ENCODE measurements around the gene TIE1. TPM values are rescaled to one million over a fixed set of nuclear protein-coding genes. Genes with fewer than 3 reads are reported as not detected.
A peak's percentile ranks its signal among the peaks of the same experiment; 100 is the strongest.
"Not testable (repeated sequence)": the region's sequence is repeated elsewhere in the genome, so short reads cannot be mapped to it uniquely, and the experiment has no call there.

Gene TIE1
- total and polyA plus RNA-seq, 3 donors from 2014 or later: 10.5 to 16.8 (median 10.9) TPM

DNA sequence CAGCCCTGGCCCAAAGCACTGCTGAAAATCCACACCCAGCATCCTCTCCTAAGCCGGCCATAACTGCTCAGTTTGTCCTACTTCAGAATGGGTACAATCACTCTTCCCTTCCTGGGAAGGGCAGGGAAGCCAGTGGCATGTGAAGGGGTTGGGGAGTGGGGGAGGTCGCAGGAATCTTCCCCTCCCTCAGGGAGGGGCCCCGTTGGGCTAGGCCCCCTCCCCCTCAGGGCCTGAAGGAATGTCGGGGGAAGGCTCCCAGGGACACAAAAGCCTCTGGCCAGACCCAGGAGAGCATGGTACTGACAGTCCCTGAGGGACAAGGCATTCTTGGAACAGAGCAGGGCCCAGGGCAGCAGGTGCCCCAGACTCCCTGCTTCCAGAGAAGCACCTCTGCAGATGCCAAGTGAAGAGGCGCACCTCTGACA is 65.8 kb downstream of the TIE1 start:
- 34% methylated on average over 5 of the region's 5 CpGs; no CpG with 5 or more reads in 1 of the 2 donors for WGBS, 2 donors
- Histone ChIP-seq H3K4me1 (peaks cover 18% of the 10 kb centered on the region), H3K27ac (peak overlapping the region in 1 of 2 donors; percentile 88), H3K27me3 (no peaks in the 10 kb centered on the region), H3K4me3 (peak overlapping the region in 1 of 2 donors; percentile 83), H3K9me3 (no peaks in the 10 kb centered on the region), H3K36me3 (ENCODE audit: low read depth, missing control alignments) (no peaks in the 10 kb centered on the region)
- DNase-seq: no peak
- TF ChIP-seq POLR2A (IDR thresholded peaks at IDR 0.05) (no peak), CTCF (IDR thresholded peaks at IDR 0.05) (no peak)
- intact Hi-C loops (cut with DNase I; ENCODE audit: low total_unique reads): no loop called here

DNA sequence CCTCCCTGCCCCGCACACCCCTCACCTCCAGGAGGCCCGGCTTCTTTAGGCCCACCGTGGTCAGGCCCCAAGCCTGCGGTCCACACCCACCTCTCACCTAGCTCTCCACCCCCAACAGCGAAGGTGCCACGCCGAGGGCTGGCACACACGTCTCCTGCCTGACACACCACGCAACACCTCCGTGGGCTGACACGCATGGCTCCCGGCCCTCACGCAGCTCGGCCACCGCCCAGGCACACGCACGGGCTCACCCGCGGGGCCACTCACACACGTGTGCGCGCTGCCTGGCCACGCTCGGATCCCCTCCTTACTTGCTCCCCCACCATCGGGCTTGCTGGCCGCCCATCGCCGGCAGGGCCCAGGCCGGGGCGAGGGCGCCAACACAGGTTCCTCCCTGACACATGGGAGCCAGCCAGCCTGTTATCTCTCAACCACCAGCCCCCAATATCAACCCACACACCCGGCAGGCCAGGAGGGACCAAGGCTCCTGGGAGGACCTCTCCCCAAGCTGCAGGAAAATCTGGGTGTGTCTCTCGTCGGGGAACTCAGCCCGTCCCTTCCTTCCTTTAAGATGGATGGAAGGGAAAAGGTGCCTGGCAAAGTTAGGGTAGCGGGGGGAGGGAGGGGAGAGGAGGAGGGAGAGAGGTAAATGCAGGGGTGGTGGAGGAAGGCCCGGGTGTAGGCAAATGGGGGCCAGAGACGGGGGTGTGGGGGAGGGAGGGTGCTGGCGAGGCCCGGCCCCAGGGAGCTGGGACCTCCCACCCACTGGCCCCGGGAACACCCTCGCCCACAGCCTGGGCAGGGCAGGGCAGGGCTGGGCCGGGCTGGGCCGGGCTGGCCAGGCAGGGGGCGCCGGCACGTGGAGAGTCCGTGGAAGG is 66.5 kb downstream of the TIE1 start:
- peaks cover 18% of the 10 kb centered on the region for H3K4me1 ChIP-seq
- no peak for DNase-seq
- no peaks in the 10 kb centered on the region for H3K9me3 ChIP-seq
- WGBS, 2 donors: 2 to 4% methylated on average over 21 to 46 of the region's 48 CpGs
- H3K27me3 ChIP-seq: no peaks in the 10 kb centered on the region
- H3K4me3 ChIP-seq: peak overlapping the region; percentile 74 to 83
- H3K27ac ChIP-seq: peak overlapping the region; percentile 84 to 88
- H3K36me3 ChIP-seq (ENCODE audit: low read depth, missing control alignments): no peaks in the 10 kb centered on the region
- TF ChIP-seq POLR2A (IDR thresholded peaks at IDR 0.05) (no peak), CTCF (IDR thresholded peaks at IDR 0.05) (peak in 1 of 3 experiments; percentile 4)
- intact Hi-C loops (cut with DNase I; ENCODE audit: low total_unique reads): no loop called here

GRCh38 chr1:43367904-43368645 is 67.3 kb downstream of the TIE1 start, which contains the start of gene ELOVL1:
ELOVL1 (minus strand) TSS chr1:43368011; CDS start chr1:43365609, 2,402 bp downstream.
- peak within 1 kb of the TSS; percentile 74 to 83 for H3K4me3 ChIP-seq
- DNase-seq: peak; percentile 91
- H3K4me1 ChIP-seq: peaks cover 18% of the 10 kb centered on the region
- no peaks in the 10 kb centered on the region for H3K27me3 ChIP-seq
- H3K36me3 ChIP-seq (ENCODE audit: low read depth, missing control alignments): no peaks in the 10 kb centered on the region
- intact Hi-C loops (cut with DNase I; ENCODE audit: low total_unique reads): no loop called here
- no peaks in the 10 kb centered on the region for H3K9me3 ChIP-seq
- 0% methylated on average over 9 to 50 of the region's 58 CpGs for WGBS, 2 donors
- TF ChIP-seq POLR2A (IDR thresholded peaks at IDR 0.05) (no peak), CTCF (IDR thresholded peaks at IDR 0.05) (peak in 1 of 3 experiments; percentile 14)
- peak within 1 kb of the TSS; percentile 84 to 88 for H3K27ac ChIP-seq

- Histone ChIP-seq H3K4me1 (peaks cover 18% of the 10 kb centered on the region), H3K27ac (peak overlapping the region; percentile 35 to 88), H3K9me3 (no peaks in the 10 kb centered on the region), H3K4me3 (peak overlapping the region; percentile 74 to 83), H3K27me3 (no peaks in the 10 kb centered on the region), H3K36me3 (ENCODE audit: low read depth, missing control alignments) (no peaks in the 10 kb centered on the region)
- intact Hi-C loops (cut with DNase I; ENCODE audit: low total_unique reads): no loop called here
- TF ChIP-seq CTCF (IDR thresholded peaks at IDR 0.05) (no peak), POLR2A (IDR thresholded peaks at IDR 0.05) (no peak)
- 11 to 17% methylated on average over 6 of the region's 6 CpGs for WGBS, 2 donors
- DNase-seq: no peak
Observed at GRCh38 chr1:43368646-43369020, 67.9 kb downstream of the TIE1 start.

DNA sequence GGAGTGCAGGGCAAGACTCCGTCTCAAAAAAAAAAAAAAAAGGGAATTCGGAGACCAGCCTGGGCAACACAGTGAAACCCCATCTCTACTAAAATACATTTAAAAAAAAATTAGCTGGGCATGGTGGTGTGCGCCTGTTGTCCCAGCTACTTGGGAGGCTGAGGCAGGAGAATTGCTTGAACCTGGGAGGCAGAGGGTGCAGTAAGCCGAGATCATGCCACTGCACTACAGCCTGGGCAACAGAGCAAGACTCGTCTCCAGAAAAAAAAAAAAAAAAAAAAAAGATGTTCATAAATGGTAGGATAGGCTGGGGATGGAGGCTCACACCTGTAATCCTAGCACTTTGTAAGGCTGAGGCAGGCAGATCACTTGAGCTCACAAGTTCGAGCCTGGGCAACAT is 69.0 kb downstream of the TIE1 start:
- WGBS, 2 donors: 96 to 98% methylated on average over 6 of the region's 6 CpGs

More for the DNA sequence above, 69.0 kb downstream of the TIE1 start:
- H3K27ac ChIP-seq; H3K9me3 ChIP-seq; DNase-seq; H3K27me3 ChIP-seq; H3K36me3 ChIP-seq (ENCODE audit: low read depth, missing control alignments); intact Hi-C loops (cut with DNase I; ENCODE audit: low total_unique reads); H3K4me3 ChIP-seq: not testable (repeated sequence)
- peaks cover 18% of the 10 kb centered on the region for H3K4me1 ChIP-seq
